K562 (cell line): ENCODE results near the gene SPINK8. TPM values are rescaled to one million over a fixed set of nuclear protein-coding genes. Genes with fewer than 3 reads are reported as not detected.

Experiments
- DPF2 ChIP-seq: fragments of 450-650 bp; IDR thresholded peaks from 2 replicates; pipeline ENCODE4 v1.6.1; 2016
- GABPB1 ChIP-seq: sonication (generic); formaldehyde crosslinking; IDR thresholded peaks from 2 replicates; pipeline ENCODE4 v1.8.0; 2022; ENCODE audit warnings: mild to moderate bottlenecking, missing genetic modification reagents
- NFE2 ChIP-seq: IDR thresholded peaks from 2 replicates; pipeline ENCODE4 v1.6.1; 2014; ENCODE audit warnings: antibody characterized with exemption, low read depth
- NONO ChIP-seq, 2 experiments: fragments of 200-400 bp in 1 of 2; fragments of 450-650 bp in 1 of 2; formaldehyde crosslinking in 1 of 2; IDR thresholded peaks; 2 replicates each; pipeline ENCODE4 v1.6.1; 2017; ENCODE audit warnings: low read depth in 2 of 2, mild to moderate bottlenecking in 2 of 2, moderate library complexity in 2 of 2, low read length in 1 of 2
- ZNF764 ChIP-seq: fragments of 250-450 bp; sonication (Bioruptor Pico); IDR thresholded peaks from 2 replicates; pipeline ENCODE4 v1.4.0; 2020; ENCODE audit warnings: low read depth, mild to moderate bottlenecking, moderate library complexity
- polyA plus RNA-seq, 8 experiments: library from polyadenylated mRNA; depleted of rRNA in 4 of 8; stranded (reverse) in 5 of 8; unstranded in 3 of 8; fragments of >200 nt; fragmentation: Nextera tagmentation in 2 of 8; fragmentation: Illumina TruSeq in 1 of 8; extraction: Ambion mirVana in 2 of 8; extraction: Trizol in 1 of 8; gene quantifications; 2 replicates each; pipeline versions ENCODE4 v1.2.1 to v1.2.3, GENCODE V29; 2011 to 2014; ENCODE audit warnings: inconsistent platforms in 1 of 8, missing spikeins in 1 of 8
- total RNA-seq, 7 experiments: library from RNA; depleted of rRNA in 6 of 7; stranded (reverse); fragments of >200 nt in 6 of 7; fragmentation: Illumina TruSeq in 2 of 7; extraction: Trizol in 2 of 7; gene quantifications; 2 replicates each; pipeline versions ENCODE4 v1.2.1 to v1.2.3, GENCODE V29; 2011 to 2021; ENCODE audit warnings: low replicate concordance in 1 of 7
- TF ChIP-seq, protein P1 (sequence below): fragments of 450-650 bp; IDR thresholded peaks from 2 replicates; pipeline ENCODE4 v1.6.1; 2016; ENCODE audit warnings: mild to moderate bottlenecking, moderate library complexity
- TF ChIP-seq, protein P2 (sequence below): fragments of 450-650 bp; IDR thresholded peaks from 2 replicates; pipeline ENCODE4 v1.6.1; 2018; ENCODE audit warnings: mild to moderate bottlenecking, low read depth; ENCODE audit not compliant: partially characterized antibody
- TF ChIP-seq, protein P3 (sequence below): fragments of 450-650 bp; IDR thresholded peaks from 2 replicates; pipeline ENCODE4 v1.6.1; 2016; ENCODE audit warnings: borderline replicate concordance
- TF ChIP-seq, protein P4 (sequence below): sonication (generic); formaldehyde crosslinking; IDR thresholded peaks from 2 replicates; pipeline ENCODE4 v1.8.1; 2023; ENCODE audit warnings: mild to moderate bottlenecking, missing genetic modification reagents, moderate library complexity

Gene SPINK8
- total and polyA plus RNA-seq, 9 of the 15 experiments (the other 6 are each of a cell fraction or from before 2014, with no cell fraction given): not detected

DNA sequence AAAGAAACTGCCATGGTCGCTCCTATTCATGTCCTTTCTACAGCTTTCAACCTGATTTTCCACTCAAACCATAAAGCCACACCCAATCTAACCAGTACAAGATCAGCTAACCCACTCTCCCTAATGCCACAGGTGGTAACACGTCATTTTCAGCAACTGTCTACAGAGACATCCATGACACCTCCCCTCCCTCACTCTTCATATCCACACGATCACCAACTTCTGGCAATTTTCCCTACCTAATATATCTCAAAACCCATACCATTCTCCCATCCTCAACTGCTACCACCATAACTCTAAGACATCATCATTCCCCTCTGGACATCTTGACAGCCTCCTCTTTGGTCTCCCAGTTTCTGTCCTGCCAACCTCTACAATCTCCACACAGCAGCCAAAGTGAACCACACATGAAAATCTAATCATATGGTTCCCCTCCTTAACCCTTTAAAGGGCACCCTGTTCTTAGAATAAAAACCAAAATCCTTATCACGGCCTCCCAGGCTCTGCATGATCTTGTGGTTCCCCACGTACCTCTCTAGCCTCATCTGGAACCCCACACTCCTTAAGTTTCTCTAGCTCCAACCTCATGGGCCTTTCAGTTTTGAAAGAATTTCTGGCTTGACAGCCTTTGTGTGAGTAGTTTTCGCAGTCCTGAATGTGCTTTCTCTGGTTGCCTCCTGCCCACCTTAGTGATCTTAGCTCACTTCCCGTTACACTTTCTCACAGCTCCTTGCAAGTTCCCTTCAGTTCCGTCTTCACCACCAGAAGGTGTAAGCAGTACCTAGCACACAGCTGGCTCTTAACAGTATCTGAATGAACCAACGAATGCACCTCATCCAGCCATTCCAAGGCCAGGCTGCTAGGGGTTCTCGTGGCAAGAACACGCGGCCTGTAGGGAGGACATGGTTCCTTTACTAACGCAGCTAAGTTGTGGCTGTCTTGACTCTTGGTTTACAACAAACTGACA lies 33.4 kb downstream of the SPINK8 start (continued):
- TF ChIP-seq, protein P1, sequence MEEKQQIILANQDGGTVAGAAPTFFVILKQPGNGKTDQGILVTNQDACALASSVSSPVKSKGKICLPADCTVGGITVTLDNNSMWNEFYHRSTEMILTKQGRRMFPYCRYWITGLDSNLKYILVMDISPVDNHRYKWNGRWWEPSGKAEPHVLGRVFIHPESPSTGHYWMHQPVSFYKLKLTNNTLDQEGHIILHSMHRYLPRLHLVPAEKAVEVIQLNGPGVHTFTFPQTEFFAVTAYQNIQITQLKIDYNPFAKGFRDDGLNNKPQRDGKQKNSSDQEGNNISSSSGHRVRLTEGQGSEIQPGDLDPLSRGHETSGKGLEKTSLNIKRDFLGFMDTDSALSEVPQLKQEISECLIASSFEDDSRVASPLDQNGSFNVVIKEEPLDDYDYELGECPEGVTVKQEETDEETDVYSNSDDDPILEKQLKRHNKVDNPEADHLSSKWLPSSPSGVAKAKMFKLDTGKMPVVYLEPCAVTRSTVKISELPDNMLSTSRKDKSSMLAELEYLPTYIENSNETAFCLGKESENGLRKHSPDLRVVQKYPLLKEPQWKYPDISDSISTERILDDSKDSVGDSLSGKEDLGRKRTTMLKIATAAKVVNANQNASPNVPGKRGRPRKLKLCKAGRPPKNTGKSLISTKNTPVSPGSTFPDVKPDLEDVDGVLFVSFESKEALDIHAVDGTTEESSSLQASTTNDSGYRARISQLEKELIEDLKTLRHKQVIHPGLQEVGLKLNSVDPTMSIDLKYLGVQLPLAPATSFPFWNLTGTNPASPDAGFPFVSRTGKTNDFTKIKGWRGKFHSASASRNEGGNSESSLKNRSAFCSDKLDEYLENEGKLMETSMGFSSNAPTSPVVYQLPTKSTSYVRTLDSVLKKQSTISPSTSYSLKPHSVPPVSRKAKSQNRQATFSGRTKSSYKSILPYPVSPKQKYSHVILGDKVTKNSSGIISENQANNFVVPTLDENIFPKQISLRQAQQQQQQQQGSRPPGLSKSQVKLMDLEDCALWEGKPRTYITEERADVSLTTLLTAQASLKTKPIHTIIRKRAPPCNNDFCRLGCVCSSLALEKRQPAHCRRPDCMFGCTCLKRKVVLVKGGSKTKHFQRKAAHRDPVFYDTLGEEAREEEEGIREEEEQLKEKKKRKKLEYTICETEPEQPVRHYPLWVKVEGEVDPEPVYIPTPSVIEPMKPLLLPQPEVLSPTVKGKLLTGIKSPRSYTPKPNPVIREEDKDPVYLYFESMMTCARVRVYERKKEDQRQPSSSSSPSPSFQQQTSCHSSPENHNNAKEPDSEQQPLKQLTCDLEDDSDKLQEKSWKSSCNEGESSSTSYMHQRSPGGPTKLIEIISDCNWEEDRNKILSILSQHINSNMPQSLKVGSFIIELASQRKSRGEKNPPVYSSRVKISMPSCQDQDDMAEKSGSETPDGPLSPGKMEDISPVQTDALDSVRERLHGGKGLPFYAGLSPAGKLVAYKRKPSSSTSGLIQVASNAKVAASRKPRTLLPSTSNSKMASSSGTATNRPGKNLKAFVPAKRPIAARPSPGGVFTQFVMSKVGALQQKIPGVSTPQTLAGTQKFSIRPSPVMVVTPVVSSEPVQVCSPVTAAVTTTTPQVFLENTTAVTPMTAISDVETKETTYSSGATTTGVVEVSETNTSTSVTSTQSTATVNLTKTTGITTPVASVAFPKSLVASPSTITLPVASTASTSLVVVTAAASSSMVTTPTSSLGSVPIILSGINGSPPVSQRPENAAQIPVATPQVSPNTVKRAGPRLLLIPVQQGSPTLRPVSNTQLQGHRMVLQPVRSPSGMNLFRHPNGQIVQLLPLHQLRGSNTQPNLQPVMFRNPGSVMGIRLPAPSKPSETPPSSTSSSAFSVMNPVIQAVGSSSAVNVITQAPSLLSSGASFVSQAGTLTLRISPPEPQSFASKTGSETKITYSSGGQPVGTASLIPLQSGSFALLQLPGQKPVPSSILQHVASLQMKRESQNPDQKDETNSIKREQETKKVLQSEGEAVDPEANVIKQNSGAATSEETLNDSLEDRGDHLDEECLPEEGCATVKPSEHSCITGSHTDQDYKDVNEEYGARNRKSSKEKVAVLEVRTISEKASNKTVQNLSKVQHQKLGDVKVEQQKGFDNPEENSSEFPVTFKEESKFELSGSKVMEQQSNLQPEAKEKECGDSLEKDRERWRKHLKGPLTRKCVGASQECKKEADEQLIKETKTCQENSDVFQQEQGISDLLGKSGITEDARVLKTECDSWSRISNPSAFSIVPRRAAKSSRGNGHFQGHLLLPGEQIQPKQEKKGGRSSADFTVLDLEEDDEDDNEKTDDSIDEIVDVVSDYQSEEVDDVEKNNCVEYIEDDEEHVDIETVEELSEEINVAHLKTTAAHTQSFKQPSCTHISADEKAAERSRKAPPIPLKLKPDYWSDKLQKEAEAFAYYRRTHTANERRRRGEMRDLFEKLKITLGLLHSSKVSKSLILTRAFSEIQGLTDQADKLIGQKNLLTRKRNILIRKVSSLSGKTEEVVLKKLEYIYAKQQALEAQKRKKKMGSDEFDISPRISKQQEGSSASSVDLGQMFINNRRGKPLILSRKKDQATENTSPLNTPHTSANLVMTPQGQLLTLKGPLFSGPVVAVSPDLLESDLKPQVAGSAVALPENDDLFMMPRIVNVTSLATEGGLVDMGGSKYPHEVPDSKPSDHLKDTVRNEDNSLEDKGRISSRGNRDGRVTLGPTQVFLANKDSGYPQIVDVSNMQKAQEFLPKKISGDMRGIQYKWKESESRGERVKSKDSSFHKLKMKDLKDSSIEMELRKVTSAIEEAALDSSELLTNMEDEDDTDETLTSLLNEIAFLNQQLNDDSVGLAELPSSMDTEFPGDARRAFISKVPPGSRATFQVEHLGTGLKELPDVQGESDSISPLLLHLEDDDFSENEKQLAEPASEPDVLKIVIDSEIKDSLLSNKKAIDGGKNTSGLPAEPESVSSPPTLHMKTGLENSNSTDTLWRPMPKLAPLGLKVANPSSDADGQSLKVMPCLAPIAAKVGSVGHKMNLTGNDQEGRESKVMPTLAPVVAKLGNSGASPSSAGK: peak; percentile 89
- TF ChIP-seq NFE2: no peak
- TF ChIP-seq, protein P2, sequence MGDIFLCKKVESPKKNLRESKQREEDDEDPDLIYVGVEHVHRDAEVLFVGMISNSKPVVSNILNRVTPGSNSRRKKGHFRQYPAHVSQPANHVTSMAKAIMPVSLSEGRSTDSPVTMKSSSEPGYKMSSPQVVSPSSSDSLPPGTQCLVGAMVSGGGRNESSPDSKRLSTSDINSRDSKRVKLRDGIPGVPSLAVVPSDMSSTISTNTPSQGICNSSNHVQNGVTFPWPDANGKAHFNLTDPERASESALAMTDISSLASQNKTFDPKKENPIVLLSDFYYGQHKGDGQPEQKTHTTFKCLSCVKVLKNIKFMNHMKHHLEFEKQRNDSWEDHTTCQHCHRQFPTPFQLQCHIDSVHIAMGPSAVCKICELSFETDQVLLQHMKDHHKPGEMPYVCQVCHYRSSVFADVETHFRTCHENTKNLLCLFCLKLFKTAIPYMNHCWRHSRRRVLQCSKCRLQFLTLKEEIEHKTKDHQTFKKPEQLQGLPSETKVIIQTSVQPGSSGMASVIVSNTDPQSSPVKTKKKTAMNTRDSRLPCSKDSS: peak; percentile 25
- TF ChIP-seq, protein P3, sequence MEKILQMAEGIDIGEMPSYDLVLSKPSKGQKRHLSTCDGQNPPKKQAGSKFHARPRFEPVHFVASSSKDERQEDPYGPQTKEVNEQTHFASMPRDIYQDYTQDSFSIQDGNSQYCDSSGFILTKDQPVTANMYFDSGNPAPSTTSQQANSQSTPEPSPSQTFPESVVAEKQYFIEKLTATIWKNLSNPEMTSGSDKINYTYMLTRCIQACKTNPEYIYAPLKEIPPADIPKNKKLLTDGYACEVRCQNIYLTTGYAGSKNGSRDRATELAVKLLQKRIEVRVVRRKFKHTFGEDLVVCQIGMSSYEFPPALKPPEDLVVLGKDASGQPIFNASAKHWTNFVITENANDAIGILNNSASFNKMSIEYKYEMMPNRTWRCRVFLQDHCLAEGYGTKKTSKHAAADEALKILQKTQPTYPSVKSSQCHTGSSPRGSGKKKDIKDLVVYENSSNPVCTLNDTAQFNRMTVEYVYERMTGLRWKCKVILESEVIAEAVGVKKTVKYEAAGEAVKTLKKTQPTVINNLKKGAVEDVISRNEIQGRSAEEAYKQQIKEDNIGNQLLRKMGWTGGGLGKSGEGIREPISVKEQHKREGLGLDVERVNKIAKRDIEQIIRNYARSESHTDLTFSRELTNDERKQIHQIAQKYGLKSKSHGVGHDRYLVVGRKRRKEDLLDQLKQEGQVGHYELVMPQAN: peak; percentile 26; the same call in 1 of the 2 replicates
- no peak for TF ChIP-seq NONO (IDR thresholded peaks at IDR 0.05; ENCODE audit: low read depth in 2 of 2, low read length in 1 of 2)
- TF ChIP-seq ZNF764 (CRISPR knock-in tag): no peak
- TF ChIP-seq, protein P4, sequence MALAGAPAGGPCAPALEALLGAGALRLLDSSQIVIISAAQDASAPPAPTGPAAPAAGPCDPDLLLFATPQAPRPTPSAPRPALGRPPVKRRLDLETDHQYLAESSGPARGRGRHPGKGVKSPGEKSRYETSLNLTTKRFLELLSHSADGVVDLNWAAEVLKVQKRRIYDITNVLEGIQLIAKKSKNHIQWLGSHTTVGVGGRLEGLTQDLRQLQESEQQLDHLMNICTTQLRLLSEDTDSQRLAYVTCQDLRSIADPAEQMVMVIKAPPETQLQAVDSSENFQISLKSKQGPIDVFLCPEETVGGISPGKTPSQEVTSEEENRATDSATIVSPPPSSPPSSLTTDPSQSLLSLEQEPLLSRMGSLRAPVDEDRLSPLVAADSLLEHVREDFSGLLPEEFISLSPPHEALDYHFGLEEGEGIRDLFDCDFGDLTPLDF (CRISPR knock-in tag): no peak
- TF ChIP-seq GABPB1 (CRISPR knock-in tag): no peak
- TF ChIP-seq DPF2: peak; percentile 55
